Neural crest cell (in vitro differentiated cells): ENCODE data around the gene EXOSC7. TPM values are rescaled to one million over a fixed set of nuclear protein-coding genes. Genes with fewer than 3 reads are reported as not detected.
A peak's percentile ranks its signal among the peaks of the same experiment; 100 is the strongest.

Experiments used
- DNase-seq: peaks from one replicate; pipeline ENCODE4 v3.0.0; 2021; ENCODE audit warnings: low read depth, mixed read lengths, low spot score
- H3K27ac Mint-ChIP-seq: one replicate; pipeline ENCODE4 v1.8.0; 2021; ENCODE audit warnings: mild to moderate bottlenecking, mixed read lengths; ENCODE audit not compliant: unreplicated experiment
- H3K27me3 Mint-ChIP-seq: 2 replicates; pipeline ENCODE4 v1.8.0; 2021; ENCODE audit warnings: low read depth, mild to moderate bottlenecking, mixed read lengths
- H3K36me3 Mint-ChIP-seq: 2 replicates; pipeline ENCODE4 v1.8.0; 2021; ENCODE audit warnings: low read depth, mild to moderate bottlenecking, mixed read lengths
- H3K4me1 Mint-ChIP-seq: 2 replicates; pipeline ENCODE4 v1.8.0; 2021; ENCODE audit warnings: mixed read lengths
- H3K4me3 Mint-ChIP-seq: one replicate; pipeline ENCODE4 v1.8.0; 2021; ENCODE audit warnings: mild to moderate bottlenecking, mixed read lengths
- H3K9me3 Mint-ChIP-seq: 2 replicates; pipeline ENCODE4 v1.8.0; 2021; ENCODE audit warnings: mixed read lengths
- CTCF ChIP-seq: fragments of 200-600 bp; sonication (generic); conservative IDR thresholded peaks from 2 replicates; pipeline ENCODE4 v1.5.0; 2021; ENCODE audit warnings: antibody characterized with exemption, mild to moderate bottlenecking
- total RNA-seq: library from RNA; stranded (reverse); gene quantifications from 2 replicates; pipeline ENCODE4 v1.2.1, GENCODE V29; 2021

Gene EXOSC7
- total RNA-seq, 1 donor from 2014 or later: 50.7 TPM

GRCh38 chr3:45029661-45030060, 53.6 kb downstream of the EXOSC7 start:
- peak overlapping the region; percentile 31 for H3K27ac Mint-ChIP-seq
- peaks cover 9% of the 10 kb centered on the region for H3K4me1 Mint-ChIP-seq
- no peak for DNase-seq
- H3K9me3 Mint-ChIP-seq: no peaks in the 10 kb centered on the region
- H3K27me3 Mint-ChIP-seq: peaks cover 10% of the 10 kb centered on the region
- no peaks in the 10 kb centered on the region for H3K36me3 Mint-ChIP-seq
- no peak for TF ChIP-seq CTCF
- H3K4me3 Mint-ChIP-seq: no peak overlapping the region

- DNase-seq: no peak
- TF ChIP-seq CTCF: no peak
- peaks cover 19% of the 10 kb centered on the region for H3K27me3 Mint-ChIP-seq
- no peak overlapping the region for H3K27ac Mint-ChIP-seq
- no peak overlapping the region for H3K4me3 Mint-ChIP-seq
- H3K9me3 Mint-ChIP-seq: no peaks in the 10 kb centered on the region
- peaks cover 12% of the 10 kb centered on the region for H3K4me1 Mint-ChIP-seq
- H3K36me3 Mint-ChIP-seq: no peaks in the 10 kb centered on the region
Measured at GRCh38 chr3:45031531-45031930, 55.5 kb downstream of the EXOSC7 start.

GRCh38 chr3:45032113-45032512, 56.1 kb downstream of the EXOSC7 start:
- Mint-ChIP-seq H3K27ac (no peak overlapping the region), H3K4me1 (peaks cover 6% of the 10 kb centered on the region), H3K36me3 (no peaks in the 10 kb centered on the region), H3K4me3 (no peak overlapping the region), H3K9me3 (no peaks in the 10 kb centered on the region), H3K27me3 (peaks cover 19% of the 10 kb centered on the region)
- TF ChIP-seq CTCF: no peak
- no peak for DNase-seq

- no peak for TF ChIP-seq CTCF
- H3K4me1 Mint-ChIP-seq: peaks cover 8% of the 10 kb centered on the region
- no peak for DNase-seq
- H3K27ac Mint-ChIP-seq: no peak overlapping the region
- H3K36me3 Mint-ChIP-seq: no peaks in the 10 kb centered on the region
- peaks cover 23% of the 10 kb centered on the region for H3K27me3 Mint-ChIP-seq
- H3K4me3 Mint-ChIP-seq: no peak overlapping the region
- no peaks in the 10 kb centered on the region for H3K9me3 Mint-ChIP-seq
Measured at GRCh38 chr3:45033791-45034190, 57.7 kb downstream of the EXOSC7 start.

GRCh38 chr3:45034612-45035252, 58.7 kb downstream of the EXOSC7 start:
- Mint-ChIP-seq H3K36me3 (no peaks in the 10 kb centered on the region), H3K27ac (peak overlapping the region; percentile 90), H3K27me3 (peaks cover 24% of the 10 kb centered on the region), H3K9me3 (no peaks in the 10 kb centered on the region), H3K4me1 (peaks cover 8% of the 10 kb centered on the region), H3K4me3 (no peak overlapping the region)
- no peak for TF ChIP-seq CTCF
- DNase-seq: no peak
